HG02840 (cell line): ENCODE data around the gene DUS1L.

Source experiments
- ATAC-seq: cut with Tn5 transposase; IDR thresholded peaks from one replicate; pipeline ENCODE4 v1.9.1; 2021; ENCODE audit warnings: mild to moderate bottlenecking, moderate library complexity, moderate number of reproducible peaks; ENCODE audit not compliant: unreplicated experiment, low FRiP score

DUS1L gene

GRCh38 chr17:82029990-82030469, 35.6 kb downstream of the DUS1L start:
- no peak for ATAC-seq

- ATAC-seq: no peak
Measured at GRCh38 chr17:82029391-82029790, 36.2 kb downstream of the DUS1L start.

- ATAC-seq: no peak
Measured at GRCh38 chr17:82028966-82029365, 36.6 kb downstream of the DUS1L start.

- no peak for ATAC-seq
Measured at GRCh38 chr17:82028246-82028645, 37.4 kb downstream of the DUS1L start.

GRCh38 chr17:82025401-82026107, 40.0 kb downstream of the DUS1L start:
- ATAC-seq: no peak

- ATAC-seq: no peak
Measured at GRCh38 chr17:82024859-82025258, 40.7 kb downstream of the DUS1L start.

- no peak for ATAC-seq
Measured at GRCh38 chr17:82023447-82024241, 42.0 kb downstream of the DUS1L start.

GRCh38 chr17:82022981-82023446, 42.6 kb downstream of the DUS1L start, which contains the start of gene LRRC45:
TSS of gene LRRC45 (plus strand) at chr17:82023305. CDS start at chr17:82023644, 339 bp downstream.
- ATAC-seq: peak; percentile 89

GRCh38 chr17:82022310-82022980, 43.2 kb downstream of the DUS1L start, which contains the start of gene CENPX:
TSS of gene CENPX (minus strand) at chr17:82022878. CDS start at chr17:82022861, 17 bp downstream.
- ATAC-seq: no peak

GRCh38 chr17:82021900-82022309, 43.7 kb downstream of the DUS1L start:
- no peak for ATAC-seq

GRCh38 chr17:82021107-82021899, 44.3 kb downstream of the DUS1L start:
- ATAC-seq: no peak

GRCh38 chr17:82020572-82021106, 45.0 kb downstream of the DUS1L start:
- no peak for ATAC-seq

- no peak for ATAC-seq
Measured at GRCh38 chr17:82019690-82020571, 45.7 kb downstream of the DUS1L start.

GRCh38 chr17:82018989-82019689, 46.5 kb downstream of the DUS1L start:
- ATAC-seq: no peak

- no peak for ATAC-seq
Measured at GRCh38 chr17:82018152-82018988, 47.2 kb downstream of the DUS1L start.

- no peak for ATAC-seq
Measured at GRCh38 chr17:82017612-82018151, 47.9 kb downstream of the DUS1L start.

- no peak for ATAC-seq
Measured at GRCh38 chr17:82016875-82017459, 48.6 kb downstream of the DUS1L start.
